Liver (tissue), 9 donors: ENCODE data around the gene MSX2. TPM values are rescaled to one million over a fixed set of nuclear protein-coding genes. Genes with fewer than 3 reads are reported as not detected.

Source experiments
- DNase-seq: peaks from one replicate; pipeline ENCODE4 v3.0.0-alpha.2; 2017; ENCODE audit warnings: low spot score
- H3K27ac ChIP-seq, 2 donors: one replicate each; pipeline ENCODE4 v1.7.0; 2013; ENCODE audit warnings: inconsistent platforms in 2 of 2, low read length in 2 of 2, control low read depth in 1 of 2, low read depth in 1 of 2, mild to moderate bottlenecking in 1 of 2
- H3K27me3 ChIP-seq, 4 donors: one replicate each; pipeline versions ENCODE4 v1.6.1 to v1.7.0; 2013; ENCODE audit warnings: low read length in 3 of 4, inconsistent platforms in 1 of 4, mild to moderate bottlenecking in 1 of 4, moderate library complexity in 1 of 4; ENCODE audit not compliant: control insufficient read depth in 4 of 4, insufficient read depth in 4 of 4
- H3K36me3 ChIP-seq, 4 donors: one replicate each; pipeline versions ENCODE4 v1.6.1 to v1.7.0; 2013; ENCODE audit warnings: low read length in 3 of 4, mild to moderate bottlenecking in 3 of 4, low read depth in 1 of 4, moderate library complexity in 1 of 4; ENCODE audit not compliant: control insufficient read depth in 4 of 4, insufficient read depth in 3 of 4
- H3K4me1 ChIP-seq, 4 donors: one replicate each; pipeline versions ENCODE4 v1.6.1 to v1.7.0; 2013; ENCODE audit warnings: low read length in 3 of 4, mild to moderate bottlenecking in 3 of 4, moderate library complexity in 1 of 4; ENCODE audit not compliant: control insufficient read depth in 4 of 4, insufficient read depth in 4 of 4
- H3K4me3 ChIP-seq, 3 donors: one replicate each; pipeline versions ENCODE4 v1.6.1 to v1.7.0; 2013; ENCODE audit warnings: low read length in 3 of 3, control low read depth in 1 of 3, low read depth in 1 of 3, mild to moderate bottlenecking in 1 of 3
- H3K9ac ChIP-seq, 2 donors: one replicate each; pipeline ENCODE4 v1.7.0; 2013; ENCODE audit warnings: low read length in 2 of 2, mild to moderate bottlenecking in 2 of 2, moderate library complexity in 2 of 2, control low read depth in 1 of 2, low read depth in 1 of 2
- H3K9me3 ChIP-seq, 4 donors: one replicate each; pipeline versions ENCODE4 v1.6.1 to v1.7.0; 2013; ENCODE audit warnings: low read length in 3 of 4; ENCODE audit not compliant: control insufficient read depth in 4 of 4
- EGR1 ChIP-seq, 2 donors: IDR thresholded peaks; 2 replicates each; pipeline ENCODE4 v1.6.1; 2016 to 2018; ENCODE audit warnings: antibody characterized with exemption in 2 of 2, low read depth in 2 of 2
- FOXA2 ChIP-seq: IDR thresholded peaks from 2 replicates; pipeline ENCODE4 v1.6.1; 2016; ENCODE audit warnings: antibody characterized with exemption
- HNF4A ChIP-seq, 2 donors: conservative IDR thresholded peaks; 2 replicates each; pipeline ENCODE4 v1.6.1; 2016; ENCODE audit warnings: antibody characterized with exemption in 2 of 2, mild to moderate bottlenecking in 2 of 2
- HNF4G ChIP-seq: IDR thresholded peaks from 2 replicates; pipeline ENCODE4 v1.6.1; 2016; ENCODE audit warnings: antibody characterized with exemption
- NR2F2 ChIP-seq: IDR thresholded peaks from 2 replicates; pipeline ENCODE4 v1.6.1; 2016; ENCODE audit warnings: antibody characterized with exemption
- RAD21 ChIP-seq, 2 donors: IDR thresholded peaks; 2 replicates each; pipeline ENCODE4 v1.6.1; 2016; ENCODE audit warnings: antibody characterized with exemption in 2 of 2, mild to moderate bottlenecking in 2 of 2
- RXRA ChIP-seq, 2 donors: IDR thresholded peaks; 2 replicates each; pipeline ENCODE4 v1.6.1; 2017 to 2018; ENCODE audit warnings: antibody characterized with exemption in 2 of 2, mild to moderate bottlenecking in 1 of 2
- SP1 ChIP-seq: IDR thresholded peaks from 2 replicates; pipeline ENCODE4 v1.6.1; 2018; ENCODE audit warnings: antibody characterized with exemption, mild to moderate bottlenecking
- TAF1 ChIP-seq: conservative IDR thresholded peaks from 2 replicates; pipeline ENCODE4 v1.6.1; 2016; ENCODE audit warnings: antibody characterized with exemption, mild to moderate bottlenecking
- YY1 ChIP-seq: IDR thresholded peaks from 2 replicates; pipeline ENCODE4 v1.6.1; 2016; ENCODE audit warnings: antibody characterized with exemption, mild to moderate bottlenecking
- WGBS: extraction: QIAGEN DNeasy Blood & Tissue Kit; methylation state at CpG from one replicate; pipeline ENCODE4 v1.1.7; 2013; 5-methylcytosine and 5-hydroxymethylcytosine counted together
- polyA plus RNA-seq, 2 donors: library from polyadenylated mRNA; stranded (reverse) in 1 of 2; unstranded in 1 of 2; fragments of 200-250 nt in 1 of 2; fragments of >200 nt in 1 of 2; fragmentation: Nextera tagmentation in 1 of 2; extraction: Ambion mirVana in 1 of 2; gene quantifications; one replicate each; pipeline versions ENCODE4 v1.2.1 to v1.2.3, GENCODE V29; 2013 to 2015
- total RNA-seq, 2 donors: library from RNA; depleted of rRNA; stranded (reverse); fragments of >200 nt; gene quantifications; one replicate each; pipeline ENCODE4 v1.2.3, GENCODE V29; 2014
- TF ChIP-seq, protein P1 (sequence below): IDR thresholded peaks from 2 replicates; pipeline ENCODE4 v1.6.1; 2016; ENCODE audit warnings: antibody characterized with exemption
- TF ChIP-seq, protein P2 (sequence below): fragments of 150-350 bp; IDR thresholded peaks from 2 replicates; pipeline ENCODE4 v1.5.1; 2017; ENCODE audit warnings: improper control_type of control experiment, low read depth, low read length; ENCODE audit not compliant: missing input control
- TF ChIP-seq, protein P3 (sequence below): IDR thresholded peaks from 2 replicates; pipeline ENCODE4 v1.6.1; 2016; ENCODE audit warnings: antibody characterized with exemption, mild to moderate bottlenecking
- TF ChIP-seq, protein P4 (sequence below): IDR thresholded peaks from 2 replicates; pipeline ENCODE4 v1.6.1; 2016; ENCODE audit warnings: antibody characterized with exemption
- donor health status: healthy.
- donor health status: healthy.
- donor health status: healthy.
- donor health status: healthy.
- donor health status: healthy.

MSX2 gene
- total and polyA plus RNA-seq, 4 donors = 0.08 to 0.09 TPM; not detected in 2

DNA sequence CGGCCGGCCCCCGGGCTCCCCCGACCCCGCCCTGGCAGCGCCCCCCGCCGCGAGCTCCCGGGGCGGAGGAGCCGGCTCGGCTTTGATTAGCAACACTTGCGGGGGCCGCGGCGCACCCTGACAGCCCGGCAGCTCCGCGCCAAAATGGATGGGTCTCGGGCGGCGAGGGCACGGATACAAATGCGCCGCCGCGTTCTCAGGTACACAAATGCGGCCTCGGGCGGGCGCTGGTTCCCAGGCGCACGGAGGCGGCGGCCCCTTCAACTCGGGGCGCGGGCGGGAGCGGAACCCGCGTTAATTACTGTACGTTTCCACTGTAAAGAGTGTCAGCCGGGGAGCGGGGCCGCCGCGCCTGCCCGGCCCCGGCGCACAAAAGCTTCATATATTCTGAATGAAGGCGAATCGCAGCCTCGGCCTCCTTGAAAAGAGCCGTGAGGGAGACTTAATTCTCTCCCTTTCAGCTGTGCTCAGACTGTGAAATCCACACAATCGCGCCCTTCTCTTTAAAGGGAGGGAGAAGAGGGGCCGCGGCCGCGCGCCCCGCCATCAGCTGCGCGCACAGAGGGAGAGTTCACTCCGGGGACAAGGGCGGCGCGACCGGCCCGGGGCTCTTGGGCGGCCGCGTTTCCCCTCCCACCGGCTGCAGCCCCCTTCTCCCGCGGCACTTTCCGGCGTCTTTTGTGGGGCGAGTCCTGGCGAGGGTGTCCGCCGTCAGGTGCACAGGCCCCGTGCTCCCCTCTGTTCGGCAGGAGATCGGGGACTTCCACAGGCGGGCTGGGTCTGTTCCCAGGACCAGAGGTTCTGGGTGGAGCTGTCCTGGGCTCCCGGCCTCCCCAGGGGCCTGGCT is 27.0 kb downstream of the MSX2 start (continued):
- TF ChIP-seq, protein P1, sequence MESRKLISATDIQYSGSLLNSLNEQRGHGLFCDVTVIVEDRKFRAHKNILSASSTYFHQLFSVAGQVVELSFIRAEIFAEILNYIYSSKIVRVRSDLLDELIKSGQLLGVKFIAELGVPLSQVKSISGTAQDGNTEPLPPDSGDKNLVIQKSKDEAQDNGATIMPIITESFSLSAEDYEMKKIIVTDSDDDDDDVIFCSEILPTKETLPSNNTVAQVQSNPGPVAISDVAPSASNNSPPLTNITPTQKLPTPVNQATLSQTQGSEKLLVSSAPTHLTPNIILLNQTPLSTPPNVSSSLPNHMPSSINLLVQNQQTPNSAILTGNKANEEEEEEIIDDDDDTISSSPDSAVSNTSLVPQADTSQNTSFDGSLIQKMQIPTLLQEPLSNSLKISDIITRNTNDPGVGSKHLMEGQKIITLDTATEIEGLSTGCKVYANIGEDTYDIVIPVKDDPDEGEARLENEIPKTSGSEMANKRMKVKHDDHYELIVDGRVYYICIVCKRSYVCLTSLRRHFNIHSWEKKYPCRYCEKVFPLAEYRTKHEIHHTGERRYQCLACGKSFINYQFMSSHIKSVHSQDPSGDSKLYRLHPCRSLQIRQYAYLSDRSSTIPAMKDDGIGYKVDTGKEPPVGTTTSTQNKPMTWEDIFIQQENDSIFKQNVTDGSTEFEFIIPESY = no peak
- no peak for TF ChIP-seq EGR1 (IDR thresholded peaks at IDR 0.05; ENCODE audit: low read depth in 2 of 2)

DNA sequence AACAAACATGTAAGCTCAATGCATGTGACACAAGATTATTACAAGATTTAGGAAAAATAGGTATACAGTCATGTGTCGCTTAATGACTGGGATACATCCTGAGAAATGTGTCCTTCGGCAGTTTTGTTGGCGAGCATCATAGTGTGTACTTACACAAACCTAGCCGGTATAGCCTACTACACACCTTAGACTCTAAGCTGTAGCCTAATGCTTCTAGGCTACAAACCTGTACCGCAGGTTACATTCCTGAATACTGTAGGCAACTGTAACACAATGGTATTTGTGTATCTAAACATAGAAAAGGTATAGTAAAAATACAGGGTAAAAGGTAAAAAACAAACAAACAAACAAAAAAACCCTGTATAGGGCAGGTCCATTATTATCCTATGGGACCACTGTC is 27.7 kb downstream of the MSX2 start:
- Histone ChIP-seq H3K27ac (no peak overlapping the region), H3K4me3 (no peak overlapping the region), H3K27me3 (peaks cover 0 to 19% (median 10%) of the 10 kb centered on the region in 4 donors), H3K9ac (no peak overlapping the region), H3K36me3 (no peaks in the 10 kb centered on the region), H3K9me3 (no peaks in the 10 kb centered on the region), H3K4me1 (no peaks in the 10 kb centered on the region)
- 78% methylated on average over 5 of the region's 5 CpGs for WGBS
- TF ChIP-seq FOXA2 = no peak
- TF ChIP-seq RAD21 (IDR thresholded peaks at IDR 0.05) = no peak
- TF ChIP-seq EGR1 (IDR thresholded peaks at IDR 0.05; ENCODE audit: low read depth in 2 of 2) = no peak
- TF ChIP-seq, protein P2, sequence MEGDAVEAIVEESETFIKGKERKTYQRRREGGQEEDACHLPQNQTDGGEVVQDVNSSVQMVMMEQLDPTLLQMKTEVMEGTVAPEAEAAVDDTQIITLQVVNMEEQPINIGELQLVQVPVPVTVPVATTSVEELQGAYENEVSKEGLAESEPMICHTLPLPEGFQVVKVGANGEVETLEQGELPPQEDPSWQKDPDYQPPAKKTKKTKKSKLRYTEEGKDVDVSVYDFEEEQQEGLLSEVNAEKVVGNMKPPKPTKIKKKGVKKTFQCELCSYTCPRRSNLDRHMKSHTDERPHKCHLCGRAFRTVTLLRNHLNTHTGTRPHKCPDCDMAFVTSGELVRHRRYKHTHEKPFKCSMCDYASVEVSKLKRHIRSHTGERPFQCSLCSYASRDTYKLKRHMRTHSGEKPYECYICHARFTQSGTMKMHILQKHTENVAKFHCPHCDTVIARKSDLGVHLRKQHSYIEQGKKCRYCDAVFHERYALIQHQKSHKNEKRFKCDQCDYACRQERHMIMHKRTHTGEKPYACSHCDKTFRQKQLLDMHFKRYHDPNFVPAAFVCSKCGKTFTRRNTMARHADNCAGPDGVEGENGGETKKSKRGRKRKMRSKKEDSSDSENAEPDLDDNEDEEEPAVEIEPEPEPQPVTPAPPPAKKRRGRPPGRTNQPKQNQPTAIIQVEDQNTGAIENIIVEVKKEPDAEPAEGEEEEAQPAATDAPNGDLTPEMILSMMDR = no peak
- TF ChIP-seq RXRA (IDR thresholded peaks at IDR 0.05) = no peak
- TF ChIP-seq HNF4A (conservative IDR thresholded peaks at IDR 0.05) = no peak
- TF ChIP-seq HNF4G = no peak
- TF ChIP-seq YY1 = no peak
- TF ChIP-seq TAF1 = no peak
- TF ChIP-seq, protein P3, sequence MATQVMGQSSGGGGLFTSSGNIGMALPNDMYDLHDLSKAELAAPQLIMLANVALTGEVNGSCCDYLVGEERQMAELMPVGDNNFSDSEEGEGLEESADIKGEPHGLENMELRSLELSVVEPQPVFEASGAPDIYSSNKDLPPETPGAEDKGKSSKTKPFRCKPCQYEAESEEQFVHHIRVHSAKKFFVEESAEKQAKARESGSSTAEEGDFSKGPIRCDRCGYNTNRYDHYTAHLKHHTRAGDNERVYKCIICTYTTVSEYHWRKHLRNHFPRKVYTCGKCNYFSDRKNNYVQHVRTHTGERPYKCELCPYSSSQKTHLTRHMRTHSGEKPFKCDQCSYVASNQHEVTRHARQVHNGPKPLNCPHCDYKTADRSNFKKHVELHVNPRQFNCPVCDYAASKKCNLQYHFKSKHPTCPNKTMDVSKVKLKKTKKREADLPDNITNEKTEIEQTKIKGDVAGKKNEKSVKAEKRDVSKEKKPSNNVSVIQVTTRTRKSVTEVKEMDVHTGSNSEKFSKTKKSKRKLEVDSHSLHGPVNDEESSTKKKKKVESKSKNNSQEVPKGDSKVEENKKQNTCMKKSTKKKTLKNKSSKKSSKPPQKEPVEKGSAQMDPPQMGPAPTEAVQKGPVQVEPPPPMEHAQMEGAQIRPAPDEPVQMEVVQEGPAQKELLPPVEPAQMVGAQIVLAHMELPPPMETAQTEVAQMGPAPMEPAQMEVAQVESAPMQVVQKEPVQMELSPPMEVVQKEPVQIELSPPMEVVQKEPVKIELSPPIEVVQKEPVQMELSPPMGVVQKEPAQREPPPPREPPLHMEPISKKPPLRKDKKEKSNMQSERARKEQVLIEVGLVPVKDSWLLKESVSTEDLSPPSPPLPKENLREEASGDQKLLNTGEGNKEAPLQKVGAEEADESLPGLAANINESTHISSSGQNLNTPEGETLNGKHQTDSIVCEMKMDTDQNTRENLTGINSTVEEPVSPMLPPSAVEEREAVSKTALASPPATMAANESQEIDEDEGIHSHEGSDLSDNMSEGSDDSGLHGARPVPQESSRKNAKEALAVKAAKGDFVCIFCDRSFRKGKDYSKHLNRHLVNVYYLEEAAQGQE = no peak
- TF ChIP-seq NR2F2 = no peak
- TF ChIP-seq SP1 = no peak
- TF ChIP-seq, protein P4, sequence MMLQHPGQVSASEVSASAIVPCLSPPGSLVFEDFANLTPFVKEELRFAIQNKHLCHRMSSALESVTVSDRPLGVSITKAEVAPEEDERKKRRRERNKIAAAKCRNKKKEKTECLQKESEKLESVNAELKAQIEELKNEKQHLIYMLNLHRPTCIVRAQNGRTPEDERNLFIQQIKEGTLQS = no peak
- TF ChIP-seq, protein P1 = no peak
- DNase-seq = no peak
